ENCODE data around the gene FAM83E.

Gene FAM83E

DNA sequence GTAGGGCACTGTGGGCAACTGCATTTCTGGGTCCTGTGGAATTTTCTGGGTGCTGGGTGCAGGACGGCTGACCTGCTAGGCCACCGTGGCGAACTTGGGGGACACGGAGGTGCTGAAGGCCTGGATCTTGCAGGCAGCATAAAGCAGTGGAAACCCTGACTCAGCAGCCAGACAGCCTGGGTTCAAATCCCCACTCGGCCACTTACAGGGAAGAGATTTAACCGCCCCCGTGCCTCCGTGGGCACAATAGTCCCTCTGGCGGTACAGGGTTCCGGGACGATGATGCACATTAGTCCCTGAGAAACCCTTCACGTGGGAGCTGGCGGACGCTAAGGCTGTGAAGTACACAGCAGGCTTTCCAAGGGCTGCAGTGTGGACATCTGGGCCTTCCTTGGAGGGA, 3.0 kb downstream of the FAM83E start:
- in situ Hi-C loops (cut with HindIII; ENCODE audit: low pct_ligation_motif_present, low sequenced_read_pairs): no loop called here
- Histone ChIP-seq H3K36me3 (replicated peaks) (peaks cover 23% of the 10 kb centered on the region), H3K27ac (no peak overlapping the region), H3K4me3 (ENCODE audit: low read depth, low read length) (no peak overlapping the region), H3K27me3 (replicated peaks) (no peaks in the 10 kb centered on the region)
- no peak for TF ChIP-seq CTCF (IDR thresholded peaks at IDR 0.05; ENCODE audit: low read depth, low read length, missing control alignments)
- DNase-seq: no peak

- Histone ChIP-seq H3K27ac (no peak overlapping the region), H3K36me3 (replicated peaks) (peaks cover under 1% of the 10 kb centered on the region), H3K4me3 (ENCODE audit: low read depth, low read length) (no peak overlapping the region), H3K27me3 (replicated peaks) (no peaks in the 10 kb centered on the region)
- DNase-seq: no peak
- TF ChIP-seq CTCF (IDR thresholded peaks at IDR 0.05; ENCODE audit: low read depth, low read length, missing control alignments): no peak
- in situ Hi-C loops (cut with HindIII; ENCODE audit: low pct_ligation_motif_present, low sequenced_read_pairs): no loop called here
Measured at GRCh38 chr19:48609571-48610108, 5.2 kb downstream of the FAM83E start.

DNA sequence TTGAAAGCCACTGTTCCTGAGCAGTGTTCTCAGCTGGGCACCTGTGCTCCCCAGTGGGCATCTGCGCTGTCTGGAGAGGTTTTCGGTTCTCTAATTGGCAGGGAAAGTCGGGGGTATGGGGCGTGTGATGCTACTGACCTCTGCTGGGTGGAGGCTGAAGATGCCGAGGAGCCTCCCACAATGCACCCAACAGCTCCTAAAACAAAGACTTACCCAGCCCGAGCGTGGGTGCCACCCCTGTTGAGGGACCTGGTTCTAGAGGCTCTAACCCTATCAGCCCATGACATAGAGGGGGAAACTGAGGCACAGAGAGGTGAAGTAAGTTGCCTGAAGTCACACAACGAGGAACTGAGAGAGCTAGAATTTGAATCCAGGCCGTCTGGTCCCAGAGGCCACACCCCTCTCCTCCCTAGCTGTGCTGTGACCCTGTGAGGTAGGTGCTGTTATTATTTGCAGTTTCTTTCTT, 6.0 kb downstream of the FAM83E start:
- H3K27me3 ChIP-seq (replicated peaks): no peaks in the 10 kb centered on the region
- peak; percentile 33 for DNase-seq
- in situ Hi-C loops (cut with HindIII; ENCODE audit: low pct_ligation_motif_present, low sequenced_read_pairs): no loop called here
- H3K36me3 ChIP-seq (replicated peaks): no peaks in the 10 kb centered on the region
- no peak overlapping the region for H3K27ac ChIP-seq
- H3K4me3 ChIP-seq (ENCODE audit: low read depth, low read length): no peak overlapping the region
- peak; percentile 72 for TF ChIP-seq CTCF (IDR thresholded peaks at IDR 0.05; ENCODE audit: low read depth, low read length, missing control alignments)

- Histone ChIP-seq H3K4me3 (ENCODE audit: low read depth, low read length) (no peak overlapping the region), H3K27me3 (replicated peaks) (no peaks in the 10 kb centered on the region), H3K27ac (no peak overlapping the region), H3K36me3 (replicated peaks) (no peaks in the 10 kb centered on the region)
- in situ Hi-C loops (cut with HindIII; ENCODE audit: low pct_ligation_motif_present, low sequenced_read_pairs): no loop called here
- no peak for TF ChIP-seq CTCF (IDR thresholded peaks at IDR 0.05; ENCODE audit: low read depth, low read length, missing control alignments)
- no peak for DNase-seq
Measured at GRCh38 chr19:48607359-48607755, 7.5 kb downstream of the FAM83E start.

DNA sequence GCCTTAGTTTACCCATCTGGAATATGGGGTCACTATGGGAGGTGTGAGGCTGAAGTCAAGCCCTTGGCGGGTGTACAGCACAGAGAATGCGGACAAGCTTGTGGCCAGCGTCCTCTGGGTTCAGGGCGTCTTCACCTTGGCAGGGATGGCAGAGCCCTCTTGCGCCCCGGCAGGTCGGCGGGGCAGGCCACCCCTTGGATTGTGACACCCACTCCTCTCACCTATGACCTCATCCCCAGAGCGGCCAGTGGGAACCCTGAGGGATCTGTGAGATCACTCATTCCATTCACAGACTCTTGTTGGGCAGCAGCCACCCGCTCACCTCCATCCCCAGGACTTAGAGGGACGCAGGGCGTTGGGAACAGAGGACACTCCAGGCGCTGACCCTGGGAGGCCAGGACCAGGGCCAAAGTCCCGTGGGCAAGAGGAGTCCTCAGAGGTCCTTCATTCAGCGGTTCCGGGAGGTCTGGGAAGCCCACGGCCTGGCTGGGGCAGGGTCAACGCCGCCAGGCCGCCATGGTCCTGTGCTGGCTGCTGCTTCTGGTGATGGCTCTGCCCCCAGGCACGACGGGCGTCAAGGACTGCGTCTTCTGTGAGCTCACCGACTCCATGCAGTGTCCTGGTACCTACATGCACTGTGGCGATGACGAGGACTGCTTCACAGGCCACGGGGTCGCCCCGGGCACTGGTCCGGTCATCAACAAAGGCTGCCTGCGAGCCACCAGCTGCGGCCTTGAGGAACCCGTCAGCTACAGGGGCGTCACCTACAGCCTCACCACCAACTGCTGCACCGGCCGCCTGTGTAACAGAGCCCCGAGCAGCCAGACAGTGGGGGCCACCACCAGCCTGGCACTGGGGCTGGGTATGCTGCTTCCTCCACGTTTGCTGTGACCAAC, 8.2 kb downstream of the FAM83E start, which contains the start of gene SPACA4:
TSS of gene SPACA4 (plus strand) at position 280 of the 896 bp plus-strand sequence. CDS start at position 517, 237 bp downstream.
- Histone ChIP-seq H3K27me3 (replicated peaks) (no peaks in the 10 kb centered on the region), H3K27ac (no peak within 1 kb of the TSS), H3K4me3 (ENCODE audit: low read depth, low read length) (no peak within 1 kb of the TSS), H3K36me3 (replicated peaks) (no peaks in the 10 kb centered on the region)
- no peak for DNase-seq
- TF ChIP-seq CTCF (IDR thresholded peaks at IDR 0.05; ENCODE audit: low read depth, low read length, missing control alignments): no peak
- in situ Hi-C loops (cut with HindIII; ENCODE audit: low pct_ligation_motif_present, low sequenced_read_pairs): no loop called here

Data from brain microvascular endothelial cell (primary cell).